ENCODE measurements around the gene GNGT2. TPM values are rescaled to one million over a fixed set of nuclear protein-coding genes. Genes with fewer than 3 reads are reported as not detected.

The GNGT2 gene
- total RNA-seq, 1 donor: 0.27 TPM

DNA sequence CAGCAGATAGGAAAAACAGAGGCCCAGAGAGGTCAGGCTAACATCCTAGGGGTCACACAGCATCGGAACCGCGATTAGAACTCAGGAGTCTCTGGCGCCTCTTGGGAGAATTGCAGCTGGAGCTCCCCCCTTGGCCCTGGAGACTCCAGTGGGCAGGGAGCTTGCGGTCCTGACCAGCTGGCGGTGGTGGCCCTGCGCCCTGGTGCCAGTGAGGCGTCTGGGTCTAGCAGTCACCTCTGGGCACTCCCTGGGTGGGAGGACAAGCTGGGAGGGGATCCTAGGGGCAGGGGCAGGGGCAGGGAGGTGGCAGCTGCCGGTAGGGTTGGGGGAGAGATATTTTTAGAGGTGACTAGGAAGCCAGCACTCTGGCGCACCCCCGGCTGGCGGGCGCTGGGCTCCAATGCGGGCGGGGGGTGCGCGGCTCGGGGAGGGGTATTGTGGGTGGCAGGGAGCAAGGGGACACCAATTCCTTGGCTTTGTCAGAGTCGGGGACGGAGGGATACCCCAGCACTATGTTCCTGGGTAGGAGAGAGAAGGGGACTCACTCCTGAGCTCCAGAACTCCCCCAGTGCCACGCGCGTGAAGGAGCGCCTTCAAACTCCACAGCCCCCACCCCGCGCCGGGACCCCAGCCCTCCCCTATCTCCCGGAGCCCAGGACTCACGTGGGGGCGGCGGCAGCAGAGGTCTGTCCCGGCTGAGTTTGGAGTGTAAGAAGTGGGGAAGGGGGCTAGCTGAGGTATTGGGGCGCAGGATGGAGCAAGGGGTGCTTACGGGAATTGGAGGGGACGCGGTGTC lies 19.6 kb upstream of the GNGT2 start:
- no peak for DNase-seq (ENCODE audit: low read depth in 2 of 3, low spot score in 2 of 3)

DNA sequence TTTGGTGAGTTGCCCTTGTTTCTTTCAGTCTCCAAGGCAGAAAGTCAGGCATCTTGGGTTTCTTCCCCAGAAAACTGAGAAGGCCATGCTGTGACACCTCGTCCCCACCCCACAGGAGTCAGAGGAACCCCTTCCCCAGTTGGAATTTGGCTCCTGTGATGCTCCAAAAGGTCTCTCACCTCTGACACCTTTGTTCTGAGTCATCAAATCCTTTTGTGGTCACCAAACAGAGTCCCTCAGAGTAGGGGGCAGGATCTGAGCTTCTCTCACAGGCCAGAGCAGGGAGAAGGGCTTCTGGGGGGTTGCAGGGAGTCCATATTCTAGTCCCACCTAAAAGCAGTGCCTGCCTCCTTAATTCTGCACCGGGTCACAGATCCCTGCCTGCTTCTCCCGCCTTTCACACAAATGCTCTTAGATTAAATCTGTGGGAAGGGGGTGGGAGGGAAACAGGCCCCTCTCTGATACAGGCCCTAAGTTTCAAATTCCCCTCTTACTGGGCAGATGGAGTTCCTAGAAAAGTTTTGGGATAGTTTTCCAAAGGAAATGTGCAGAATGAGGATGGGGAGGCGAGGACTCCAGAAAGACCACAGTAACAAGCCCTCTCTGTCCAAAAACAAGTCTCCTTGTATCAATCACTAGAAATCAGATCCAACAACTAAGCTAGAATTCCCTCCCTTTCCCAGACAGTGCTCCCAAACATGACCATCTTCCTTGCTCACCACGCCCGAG lies 18.9 kb upstream of the GNGT2 start:
- no peak for DNase-seq (ENCODE audit: low read depth in 2 of 3, low spot score in 2 of 3)

DNA sequence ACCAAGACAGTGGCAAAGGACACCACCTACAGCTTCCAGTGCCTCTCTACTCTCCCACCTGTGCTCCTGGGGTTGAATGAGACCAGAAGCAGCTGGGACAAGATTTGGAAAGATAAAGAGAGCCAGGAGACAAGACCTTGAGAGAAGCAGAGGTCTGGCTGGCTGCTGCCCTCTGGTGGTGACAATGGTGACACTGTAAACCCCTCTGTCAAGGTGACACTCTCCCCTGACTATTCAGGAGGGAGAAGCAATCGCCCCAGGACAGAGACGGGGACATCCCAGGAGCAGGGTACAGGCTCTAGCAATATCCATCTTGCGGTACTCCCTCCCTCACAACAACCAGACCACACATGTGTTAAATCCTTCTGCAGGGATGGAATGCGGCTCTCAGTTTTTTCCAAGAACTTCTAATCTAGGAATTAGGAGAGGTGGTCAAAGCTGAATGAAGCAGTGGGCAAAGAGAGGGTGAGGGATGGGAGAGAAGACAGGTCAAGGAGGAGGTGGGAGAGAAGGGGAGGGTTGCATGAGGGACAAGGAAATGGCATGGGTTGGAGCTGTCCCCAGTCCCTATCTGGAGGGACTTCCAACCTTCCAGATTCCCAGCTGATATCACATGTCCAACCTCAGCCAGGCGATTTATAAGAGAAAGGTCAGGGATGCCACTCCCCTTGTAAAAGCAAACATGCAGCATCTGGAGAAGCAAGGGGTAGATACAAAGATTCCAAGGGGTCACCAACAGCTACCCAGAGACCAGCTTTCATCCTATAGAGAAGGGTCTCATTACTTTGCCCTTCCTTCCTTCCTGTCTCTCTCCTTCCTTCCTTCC lies 17.3 kb upstream of the GNGT2 start:
- peak in 2 of 3 donors; percentile 57 to 78 for DNase-seq (ENCODE audit: low read depth in 2 of 3, low spot score in 2 of 3)

DNA sequence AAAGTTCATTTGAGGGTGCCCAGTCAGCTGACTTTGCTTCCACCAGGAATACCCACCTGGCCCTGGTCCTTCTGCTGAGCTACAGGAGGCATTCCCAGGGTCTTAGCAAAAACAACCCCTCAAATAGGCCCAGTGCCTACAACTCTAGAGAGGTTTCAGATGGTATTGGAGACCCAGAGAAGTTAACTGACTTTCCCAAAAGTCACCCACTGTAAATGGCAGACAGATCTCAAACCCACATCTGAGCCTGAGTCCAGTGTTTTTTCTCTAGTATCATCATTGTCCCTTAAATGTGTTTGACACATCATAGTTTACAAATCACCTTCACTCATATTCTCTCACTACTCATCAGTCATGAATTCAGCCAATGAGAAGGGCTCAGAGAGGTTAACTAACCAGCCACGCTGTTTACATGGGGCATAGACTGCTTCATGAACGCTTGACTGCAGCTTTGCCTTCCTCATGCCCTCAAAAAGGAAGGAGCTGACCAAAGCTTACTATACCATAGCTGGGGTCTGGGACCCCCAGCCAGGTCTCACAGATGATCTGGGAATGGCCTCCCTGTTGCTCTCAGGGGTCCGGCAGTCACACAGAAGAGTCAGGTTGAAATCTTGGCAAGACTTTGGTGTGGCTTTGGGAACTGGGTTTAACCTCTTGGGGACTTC lies 16.5 kb upstream of the GNGT2 start:
- DNase-seq (ENCODE audit: low read depth in 2 of 3, low spot score in 2 of 3): no peak

DNA sequence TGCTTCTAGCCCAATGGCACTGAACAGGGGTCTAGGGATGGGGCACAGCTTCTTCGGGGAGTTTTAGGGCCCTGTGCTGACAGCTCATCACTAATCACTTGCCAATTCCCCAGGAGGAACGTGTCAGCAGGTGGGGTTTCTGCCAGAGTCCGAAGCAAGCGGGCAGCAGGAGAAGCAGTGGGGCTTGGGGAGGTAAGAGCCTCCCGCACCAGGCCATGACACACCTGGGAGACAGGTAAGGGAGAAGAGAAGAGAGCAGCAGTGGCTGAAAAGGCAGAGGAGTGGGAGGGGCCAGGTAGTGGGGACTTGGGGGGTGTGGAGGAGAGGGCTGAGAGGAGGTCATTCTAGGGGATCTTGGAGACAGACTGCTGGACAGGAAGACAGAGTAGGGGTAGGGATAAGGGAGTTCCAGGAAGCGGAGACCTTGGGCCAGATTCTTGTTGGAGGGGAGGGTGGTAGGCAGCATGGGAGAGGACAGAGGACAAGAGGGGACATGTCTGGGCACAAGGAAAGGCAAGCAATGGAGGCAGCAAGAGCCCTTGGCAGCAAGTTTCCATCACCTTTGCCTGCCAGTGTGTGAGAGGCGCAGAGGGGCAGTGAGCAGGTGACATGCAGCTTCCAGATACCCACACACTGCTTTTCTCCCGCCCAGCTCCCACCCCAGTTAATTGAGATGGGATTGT lies 15.3 kb upstream of the GNGT2 start:
- no peak for DNase-seq (ENCODE audit: low read depth in 2 of 3, low spot score in 2 of 3)

DNA sequence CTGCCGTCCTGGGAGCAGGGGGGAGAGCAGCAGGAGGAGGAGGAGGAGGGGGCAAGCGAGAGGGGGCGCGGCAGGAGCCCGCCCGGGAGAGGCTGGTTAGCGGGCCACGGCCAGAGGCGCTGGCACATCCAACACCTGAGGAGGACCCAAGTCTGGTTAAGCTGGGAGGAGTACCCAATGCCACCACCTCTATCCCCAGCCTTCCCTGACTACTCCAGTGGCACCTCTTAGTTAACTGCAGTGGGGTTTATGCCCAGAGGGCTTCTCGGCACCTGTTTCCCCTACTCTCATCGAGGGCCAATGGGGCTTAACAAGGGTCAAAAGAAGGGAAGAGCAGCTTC lies 14.6 kb upstream of the GNGT2 start:
- no peak for DNase-seq (ENCODE audit: low read depth in 2 of 3, low spot score in 2 of 3)

DNA sequence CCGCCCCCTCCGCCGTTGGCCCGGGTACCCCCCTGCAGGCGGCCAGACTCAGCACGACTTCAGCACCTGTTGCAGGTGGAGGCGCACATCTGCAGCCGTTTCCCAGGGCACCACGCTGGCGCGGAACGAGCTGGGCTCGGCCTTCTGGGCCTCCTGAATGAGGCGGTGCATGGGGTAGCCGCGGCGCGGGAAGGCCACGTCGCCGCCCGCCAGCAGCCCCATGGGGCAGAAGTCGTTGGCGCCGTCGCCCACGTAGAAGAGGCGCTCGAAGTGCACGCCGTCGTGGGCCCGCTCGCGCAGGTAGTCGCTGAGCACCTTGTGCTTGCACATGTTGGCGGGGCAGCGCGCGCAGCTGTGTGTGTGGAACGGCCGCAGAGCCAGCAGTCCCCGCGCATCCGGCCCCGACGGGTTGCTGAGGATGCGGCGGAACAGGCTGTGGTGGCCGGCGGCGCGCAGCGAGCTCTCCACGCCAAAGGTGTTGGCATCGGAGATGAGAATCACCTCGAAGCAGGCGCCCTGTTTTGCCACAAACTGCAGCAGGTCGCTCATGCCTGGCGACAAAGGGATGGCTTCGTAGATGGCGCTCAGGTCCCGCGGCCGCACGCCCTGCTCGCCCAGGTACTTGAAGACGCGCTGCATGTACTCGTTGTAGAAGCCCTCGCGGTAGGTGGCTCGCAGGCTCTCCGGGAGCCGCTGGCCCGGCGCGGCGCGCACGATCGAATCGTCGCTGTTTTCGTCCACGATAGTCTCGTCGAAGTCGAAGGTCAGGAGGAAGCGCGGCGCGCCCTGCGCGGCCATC lies 14.0 kb upstream of the GNGT2 start:
- peak in 1 of 3 donors; percentile 41 for DNase-seq (ENCODE audit: low read depth in 2 of 3, low spot score in 2 of 3)

DNA sequence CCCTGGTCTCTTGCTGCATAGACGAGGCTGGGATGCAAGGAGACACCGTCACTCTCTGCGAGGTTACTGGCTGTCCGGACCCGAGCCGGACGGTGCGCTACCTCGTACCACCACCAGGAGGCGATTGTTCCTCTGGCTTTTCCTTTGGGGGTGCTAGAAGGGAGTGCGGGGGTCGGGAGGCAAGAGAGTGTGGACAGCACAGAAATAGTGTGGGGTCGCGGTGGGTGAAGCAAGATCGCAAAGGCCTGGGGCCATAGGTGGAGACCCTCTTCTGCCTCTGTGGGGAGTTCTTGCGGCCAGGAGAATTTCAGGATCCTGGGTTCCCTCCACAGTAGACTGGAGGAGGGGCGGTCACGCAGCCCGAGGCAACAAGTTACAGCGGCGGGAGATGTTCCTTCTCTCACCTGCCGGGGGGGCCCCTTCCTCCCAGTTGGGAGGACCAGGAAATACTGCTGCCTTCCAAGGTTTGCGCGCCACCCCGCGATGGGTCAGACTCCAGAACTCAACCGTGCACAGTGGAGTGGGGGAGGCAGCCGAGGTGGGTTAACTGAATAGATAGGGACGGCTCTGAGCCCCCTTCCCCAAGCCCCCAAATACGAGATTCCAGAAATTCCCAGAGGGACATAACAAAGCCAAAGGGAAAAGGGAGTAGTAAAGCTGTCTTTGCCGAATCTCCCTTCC lies 13.3 kb upstream of the GNGT2 start:
- DNase-seq (ENCODE audit: low read depth in 2 of 3, low spot score in 2 of 3): peak in 1 of 3 donors; percentile 60

DNA sequence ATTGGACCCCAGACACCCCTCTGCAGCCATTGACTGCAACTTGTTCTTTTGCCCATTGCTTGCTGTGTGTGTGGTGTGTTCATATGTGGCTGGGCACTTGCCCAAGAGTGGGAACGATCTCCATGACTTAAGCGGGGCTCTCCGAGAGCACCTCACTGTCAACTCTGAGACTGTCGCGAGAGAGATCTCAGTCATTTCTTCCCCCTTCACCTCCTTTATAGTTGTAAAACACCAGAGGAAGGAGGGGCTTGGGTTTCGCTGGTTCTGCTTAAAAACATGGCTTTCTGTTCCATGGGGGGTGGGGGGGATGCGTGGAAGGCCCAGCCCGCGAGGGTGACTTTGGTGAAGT lies 12.8 kb upstream of the GNGT2 start:
- no peak for DNase-seq (ENCODE audit: low read depth in 2 of 3, low spot score in 2 of 3)

DNA sequence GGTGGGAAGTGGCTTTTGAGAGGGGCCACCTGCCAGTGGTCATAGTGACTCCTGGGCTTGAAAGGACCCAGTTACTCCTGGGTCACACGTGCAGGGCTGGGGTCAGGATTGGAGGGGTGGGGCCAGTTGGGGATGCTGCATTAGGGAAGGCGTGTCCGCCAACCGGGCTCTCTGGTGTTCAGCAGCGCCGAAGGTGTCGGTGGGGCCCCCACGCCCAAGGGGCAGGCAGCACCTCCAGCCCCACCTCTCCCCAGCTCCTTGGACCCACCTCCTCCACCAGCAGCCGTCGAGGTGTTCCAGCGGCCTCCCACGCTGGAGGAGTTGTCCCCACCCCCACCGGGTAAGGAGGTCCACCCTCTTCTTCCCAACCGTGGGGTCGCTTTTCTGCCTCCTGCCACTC lies 9.6 kb upstream of the GNGT2 start:
- no peak for DNase-seq (ENCODE audit: low read depth in 2 of 3, low spot score in 2 of 3)

DNA sequence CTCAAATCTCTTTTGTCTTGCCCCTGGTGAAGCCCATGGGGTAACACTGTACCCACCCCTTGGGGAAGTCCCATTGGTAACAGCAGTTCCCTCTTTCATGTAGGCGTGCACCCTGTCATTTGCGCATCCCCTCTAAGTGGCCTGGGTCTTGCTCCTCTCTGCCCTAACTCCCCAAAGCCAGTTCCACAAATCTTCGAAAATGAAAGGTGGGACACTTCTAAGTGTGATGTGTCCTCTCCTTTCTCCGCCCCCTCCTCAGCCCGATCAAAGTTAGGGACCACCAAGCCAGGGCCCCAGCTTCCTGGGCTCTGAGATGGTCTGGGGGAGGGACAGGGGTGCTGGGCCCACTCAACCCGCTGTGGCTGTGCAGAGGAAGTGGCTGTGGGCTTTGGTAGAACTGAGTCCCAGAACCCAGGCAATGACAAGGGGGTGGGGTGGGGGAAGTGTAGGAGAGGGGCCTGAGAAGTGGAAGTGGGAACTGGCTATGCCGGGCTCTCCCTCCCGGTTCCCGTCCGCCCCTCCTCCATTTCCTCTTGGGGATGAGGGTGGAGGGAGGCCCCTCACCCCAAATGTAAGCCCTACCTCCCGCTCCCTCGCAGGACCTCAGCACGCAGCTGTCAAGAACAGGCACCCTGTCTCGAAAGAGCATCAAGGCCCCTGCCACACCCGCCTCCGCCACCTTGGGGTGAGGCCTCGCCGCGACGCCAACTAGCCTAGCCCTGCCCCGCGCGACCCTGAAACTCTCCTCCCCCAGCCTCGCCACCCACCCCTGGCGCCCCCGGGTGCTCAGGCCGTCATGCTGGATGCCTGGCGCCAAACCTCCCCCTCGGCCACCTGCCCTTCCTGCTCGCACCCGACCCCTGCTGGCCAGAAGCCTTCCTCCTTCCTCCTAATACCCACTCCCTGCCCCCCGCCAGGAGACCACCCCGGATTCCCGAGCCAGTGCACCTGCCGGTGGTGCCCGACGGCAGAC lies 8.9 kb upstream of the GNGT2 start:
- peak in 1 of 3 donors; percentile 83 for DNase-seq (ENCODE audit: low read depth in 2 of 3, low spot score in 2 of 3)

DNA sequence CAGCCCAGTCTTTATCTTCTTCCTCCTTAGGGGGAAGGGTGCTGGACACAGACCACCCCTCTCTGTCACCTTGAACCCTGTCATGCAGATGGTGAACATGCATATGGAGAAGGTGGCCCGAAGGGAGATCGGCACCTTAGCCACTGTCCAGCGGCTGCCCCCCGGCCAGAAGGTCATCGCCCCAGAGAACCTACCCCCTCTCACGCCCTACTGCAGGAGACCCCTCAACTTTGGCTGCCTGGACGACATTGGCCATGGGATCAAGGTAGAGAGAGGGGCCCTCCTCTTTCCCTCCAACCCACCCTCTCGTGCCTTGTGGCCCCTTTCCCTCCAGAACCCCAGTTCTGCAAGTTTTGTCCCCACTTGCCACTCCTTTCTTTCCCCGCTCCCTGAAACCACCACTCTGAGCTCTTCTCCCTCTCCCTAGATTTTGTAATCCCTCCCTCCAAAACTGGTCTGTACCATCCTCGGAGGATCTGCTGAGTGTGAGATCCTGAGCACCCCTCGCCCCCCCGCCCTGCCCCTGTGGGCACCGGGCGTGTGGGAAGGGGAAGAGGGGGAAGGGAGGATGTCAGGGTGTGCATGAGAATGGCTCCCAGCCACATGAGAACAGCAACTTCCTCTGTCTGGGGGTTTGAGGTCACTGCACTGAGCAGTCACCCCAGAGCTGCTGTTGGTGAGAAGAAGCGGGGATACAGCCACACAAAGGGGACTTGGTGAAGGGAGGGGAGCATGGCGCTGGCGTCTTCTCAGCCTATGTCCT lies 7.5 kb upstream of the GNGT2 start:
- DNase-seq (ENCODE audit: low read depth in 2 of 3, low spot score in 2 of 3): peak in 2 of 3 donors; percentile 85 to 87

DNA sequence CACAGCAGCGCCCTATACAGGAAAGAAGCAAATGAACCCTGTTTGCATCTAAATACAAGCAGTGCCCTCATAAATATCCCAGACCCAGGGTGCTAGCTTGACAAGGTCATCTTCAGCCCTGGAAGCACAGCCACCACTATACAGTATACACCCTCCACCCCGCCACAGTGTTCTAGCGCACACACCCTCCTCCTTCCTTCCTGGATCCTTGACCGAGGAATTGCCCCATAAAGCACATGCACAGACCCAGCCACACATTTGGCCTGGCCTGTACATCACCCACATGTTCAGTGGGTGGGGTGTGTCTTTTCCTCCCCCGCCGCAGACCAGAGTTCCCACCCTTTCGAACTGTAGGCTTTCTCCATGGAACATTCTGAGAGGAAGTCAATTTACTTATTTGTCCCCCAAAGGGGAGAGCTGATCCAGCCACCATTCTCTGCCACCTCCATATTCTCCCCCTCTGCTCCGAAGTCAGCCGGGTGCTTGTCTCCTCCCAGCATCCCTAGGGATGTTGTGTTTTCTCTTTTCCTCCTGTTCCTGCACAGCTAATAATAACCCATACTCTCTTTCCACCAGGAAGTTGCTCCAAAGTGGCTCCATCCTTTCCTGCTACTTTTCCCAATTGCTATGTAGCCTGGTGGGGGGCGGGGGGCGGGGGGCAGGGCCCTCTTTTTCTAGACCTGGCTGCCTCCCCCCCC lies 6.7 kb upstream of the GNGT2 start:
- DNase-seq (ENCODE audit: low read depth in 2 of 3, low spot score in 2 of 3): no peak

DNA sequence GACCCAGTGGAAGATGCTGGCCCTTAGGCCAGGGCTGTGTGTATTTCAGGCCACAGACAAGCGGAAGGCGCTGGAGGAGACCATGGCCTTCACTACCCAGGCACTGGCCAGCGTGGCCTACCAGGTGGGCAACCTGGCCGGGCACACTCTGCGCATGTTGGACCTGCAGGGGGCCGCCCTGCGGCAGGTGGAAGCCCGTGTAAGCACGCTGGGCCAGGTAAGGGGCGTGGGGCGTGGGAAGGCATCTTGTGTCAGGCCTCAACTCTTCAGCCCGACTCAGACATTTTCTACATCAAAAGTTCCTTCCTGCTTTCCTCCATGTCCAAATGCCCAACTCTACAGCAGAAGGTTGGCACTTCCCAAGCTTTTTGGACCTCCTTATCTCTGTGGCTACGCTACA lies 6.1 kb upstream of the GNGT2 start:
- DNase-seq (ENCODE audit: low read depth in 2 of 3, low spot score in 2 of 3): no peak

DNA sequence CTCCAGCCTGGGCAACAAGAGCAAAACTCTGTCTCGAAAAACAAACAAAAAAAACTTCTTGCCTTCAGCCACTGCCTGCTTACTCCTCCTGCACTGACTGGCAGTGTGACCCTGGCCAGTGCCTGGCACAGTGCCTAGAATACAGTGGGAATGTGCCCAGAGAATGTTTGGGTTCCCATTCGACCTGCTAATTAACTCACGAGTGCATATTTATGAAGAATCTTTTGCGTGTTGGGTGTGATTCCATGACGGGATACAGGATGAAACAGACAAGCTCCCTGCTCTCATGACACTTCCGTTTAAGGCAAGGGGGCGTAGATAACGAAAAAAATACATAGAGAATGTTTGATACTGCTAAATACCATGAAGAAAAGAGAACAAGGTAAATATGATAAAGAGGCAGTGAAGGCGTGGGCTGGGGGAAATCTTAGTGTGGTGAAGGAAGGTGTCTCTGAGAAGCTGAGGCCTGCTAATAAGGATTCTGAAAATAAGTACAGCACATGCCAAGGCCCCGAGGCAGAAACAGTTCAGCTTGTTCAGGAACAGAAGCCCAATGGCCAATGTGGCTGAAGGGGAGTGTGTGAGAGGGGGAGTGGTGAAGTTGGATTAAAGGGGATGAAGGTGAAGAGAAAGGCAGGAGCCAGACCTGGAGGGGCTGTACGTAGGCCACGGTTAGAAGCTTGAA lies 4.4 kb upstream of the GNGT2 start:
- DNase-seq (ENCODE audit: low read depth in 2 of 3, low spot score in 2 of 3): no peak

DNA sequence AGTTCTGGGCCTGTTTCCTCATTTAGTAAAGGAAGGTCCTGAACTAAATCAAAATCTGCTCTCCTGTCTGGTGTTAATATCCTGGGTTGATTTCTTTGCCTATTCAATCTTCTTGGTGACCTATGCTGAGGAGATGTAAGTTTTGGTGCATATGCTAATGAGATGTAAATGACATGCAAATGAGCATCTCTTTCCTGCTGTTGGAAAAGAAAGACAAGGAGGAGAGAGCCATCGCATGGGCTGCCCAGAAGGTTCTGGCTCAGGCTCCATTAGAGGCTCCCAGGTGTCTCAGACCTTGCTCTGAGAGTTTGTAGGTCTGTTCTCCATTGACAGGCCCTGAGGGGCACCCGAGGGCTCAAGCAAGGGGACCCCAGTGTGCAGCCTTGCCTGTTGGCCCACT lies 3.5 kb upstream of the GNGT2 start:
- no peak for DNase-seq (ENCODE audit: low read depth in 2 of 3, low spot score in 2 of 3)

All from hematopoietic multipotent progenitor cell (in vitro differentiated cells).